Neural cell (in vitro differentiated cells): ENCODE data around the gene CST4.

ENCODE experiments used
- CTCF ChIP-seq: fragments of 450-650 bp; IDR thresholded peaks from 2 replicates; pipeline ENCODE4 v1.5.1; 2014; ENCODE audit warnings: antibody characterized with exemption, mild to moderate bottlenecking, moderate library complexity; ENCODE audit not compliant: poor library complexity, severe bottlenecking
- POLR2AphosphoS5 ChIP-seq: IDR thresholded peaks from 2 replicates; pipeline ENCODE4 v1.6.1; 2012
- REST ChIP-seq: IDR thresholded peaks from 2 replicates; pipeline ENCODE4 v1.6.1; 2012; ENCODE audit warnings: borderline replicate concordance

- TF ChIP-seq CTCF (no peak), POLR2AphosphoS5 (no peak), REST (no peak)
Measured at GRCh38 chr20:23666698-23667097, 22.1 kb downstream of the CST4 start.
